HepG2 (cell line): ENCODE data around the gene SLC31A2.

Experiments used
- EHMT2 ChIP-seq: fragments of 200-600 bp; sonication (generic); IDR thresholded peaks from 2 replicates; pipeline ENCODE4 v1.7.0; 2017; ENCODE audit warnings: antibody characterized with exemption, low read depth, low read length, borderline replicate concordance
- ELF1 ChIP-seq: sonication (generic); formaldehyde crosslinking; IDR thresholded peaks from 2 replicates; pipeline ENCODE4 v1.4.0; 2020; ENCODE audit warnings: missing genetic modification reagents
- EP300 ChIP-seq, 3 experiments: sonication (generic) in 1 of 3; formaldehyde crosslinking in 1 of 3; IDR thresholded peaks; 2 replicates each; pipeline versions ENCODE4 v1.5.1 to v1.6.1; 2011 to 2020; ENCODE audit warnings: low read depth in 2 of 3, low read length in 2 of 3, borderline replicate concordance in 1 of 3, improper control_type of control experiment in 1 of 3, mild to moderate bottlenecking in 1 of 3, missing genetic modification reagents in 1 of 3, moderate library complexity in 1 of 3
- HOXA5 ChIP-seq: sonication (generic); formaldehyde crosslinking; IDR thresholded peaks from 2 replicates; pipeline ENCODE4 v1.4.0; 2020; ENCODE audit warnings: missing genetic modification reagents
- POLR2AphosphoS5 ChIP-seq: IDR thresholded peaks from 2 replicates; pipeline ENCODE4 v1.6.1; 2012; ENCODE audit warnings: low read depth, low read length
- ZNF557 ChIP-seq: sonication (generic); formaldehyde crosslinking; IDR thresholded peaks from 2 replicates; pipeline ENCODE4 v1.4.0; 2020; ENCODE audit warnings: missing genetic modification reagents
- ZNF572 ChIP-seq: sonication (generic); formaldehyde crosslinking; IDR thresholded peaks from 2 replicates; pipeline ENCODE4 v1.5.1; 2020; ENCODE audit warnings: mild to moderate bottlenecking, missing genetic modification reagents
- ZNF781 ChIP-seq: sonication (generic); formaldehyde crosslinking; IDR thresholded peaks from 2 replicates; pipeline ENCODE4 v1.5.1; 2020; ENCODE audit warnings: borderline replicate concordance, mild to moderate bottlenecking, missing genetic modification reagents; ENCODE audit errors: not compliant biosample characterization
- TF ChIP-seq, protein P1 (sequence below): sonication (generic); formaldehyde crosslinking; IDR thresholded peaks from 2 replicates; pipeline ENCODE4 v1.5.1; 2020; ENCODE audit warnings: mild to moderate bottlenecking, missing genetic modification reagents
- TF ChIP-seq, protein P2 (sequence below): sonication (generic); formaldehyde crosslinking; IDR thresholded peaks from 2 replicates; pipeline ENCODE4 v1.5.0; 2020; ENCODE audit warnings: mild to moderate bottlenecking, missing genetic modification reagents, moderate library complexity
- TF ChIP-seq, protein P3 (sequence below), 2 experiments: sonication (generic) in 1 of 2; formaldehyde crosslinking in 1 of 2; IDR thresholded peaks; 2 replicates each; pipeline versions ENCODE4 v1.5.1 to v1.6.1; 2011 to 2020; ENCODE audit warnings: borderline replicate concordance in 1 of 2, low read depth in 1 of 2, low read length in 1 of 2, mild to moderate bottlenecking in 1 of 2, missing genetic modification reagents in 1 of 2, moderate library complexity in 1 of 2
- TF ChIP-seq, protein P4 (sequence below), 2 experiments: IDR thresholded peaks; 2 replicates each; pipeline ENCODE4 v1.6.1; 2011 to 2012; ENCODE audit warnings: low read length in 2 of 2, borderline replicate concordance in 1 of 2, low read depth in 1 of 2, mild to moderate bottlenecking in 1 of 2, moderate library complexity in 1 of 2

DNA sequence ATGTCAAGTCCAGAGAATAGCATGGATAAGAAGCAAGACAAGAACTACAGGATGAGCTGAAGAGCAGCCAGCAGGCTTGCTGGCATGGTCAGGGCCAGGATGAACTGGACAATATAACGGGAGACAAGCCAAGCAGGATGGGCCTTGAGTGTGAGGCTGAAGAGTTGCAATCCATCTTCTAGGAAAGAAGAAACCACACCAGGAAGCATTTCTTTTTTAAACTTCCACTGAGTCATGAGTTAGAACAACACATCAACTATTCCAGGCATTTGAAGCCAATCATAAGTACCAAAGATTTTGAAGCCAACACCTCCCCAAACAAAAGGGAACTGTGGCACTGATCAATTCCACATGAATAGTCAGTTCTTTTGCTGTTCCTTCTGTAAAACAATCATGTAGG is 27.3 kb downstream of the SLC31A2 start:
- no peak for TF ChIP-seq HOXA5 (CRISPR knock-in tag)
- TF ChIP-seq ELF1 (CRISPR knock-in tag): no peak
- no peak for TF ChIP-seq EP300 (IDR thresholded peaks at IDR 0.05; ENCODE audit: low read depth in 2 of 2, low read length in 2 of 2)
- no peak for TF ChIP-seq EP300 (CRISPR knock-in tag; IDR thresholded peaks at IDR 0.05; ENCODE audit: borderline replicate concordance)
- TF ChIP-seq ZNF557: no peak
- TF ChIP-seq EHMT2: no peak
- no peak for TF ChIP-seq ZNF572 (CRISPR knock-in tag)
- TF ChIP-seq, protein P1, sequence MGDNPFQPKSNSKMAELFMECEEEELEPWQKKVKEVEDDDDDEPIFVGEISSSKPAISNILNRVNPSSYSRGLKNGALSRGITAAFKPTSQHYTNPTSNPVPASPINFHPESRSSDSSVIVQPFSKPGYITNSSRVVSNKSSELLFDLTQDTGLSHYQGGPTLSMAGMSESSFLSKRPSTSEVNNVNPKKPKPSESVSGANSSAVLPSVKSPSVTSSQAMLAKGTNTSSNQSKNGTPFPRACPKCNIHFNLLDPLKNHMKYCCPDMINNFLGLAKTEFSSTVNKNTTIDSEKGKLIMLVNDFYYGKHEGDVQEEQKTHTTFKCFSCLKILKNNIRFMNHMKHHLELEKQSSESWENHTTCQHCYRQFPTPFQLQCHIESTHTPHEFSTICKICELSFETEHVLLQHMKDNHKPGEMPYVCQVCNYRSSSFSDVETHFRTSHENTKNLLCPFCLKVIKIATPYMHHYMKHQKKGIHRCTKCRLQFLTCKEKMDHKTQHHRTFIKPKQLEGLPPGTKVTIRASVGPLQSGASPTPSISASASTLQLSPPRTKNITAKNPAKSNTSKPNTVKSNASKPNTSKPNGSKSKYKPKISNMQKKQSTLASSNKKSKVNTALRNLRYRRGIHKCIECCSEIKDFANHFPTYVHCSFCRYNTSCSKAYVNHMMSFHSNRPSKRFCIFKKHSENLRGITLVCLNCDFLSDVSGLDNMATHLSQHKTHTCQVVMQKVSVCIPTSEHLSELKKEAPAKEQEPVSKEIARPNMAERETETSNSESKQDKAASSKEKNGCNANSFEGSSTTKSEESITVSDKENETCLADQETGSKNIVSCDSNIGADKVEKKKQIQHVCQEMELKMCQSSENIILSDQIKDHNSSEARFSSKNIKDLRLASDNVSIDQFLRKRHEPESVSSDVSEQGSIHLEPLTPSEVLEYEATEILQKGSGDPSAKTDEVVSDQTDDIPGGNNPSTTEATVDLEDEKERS: no peak
- TF ChIP-seq ZNF781 (CRISPR knock-in tag): no peak
- TF ChIP-seq, protein P2, sequence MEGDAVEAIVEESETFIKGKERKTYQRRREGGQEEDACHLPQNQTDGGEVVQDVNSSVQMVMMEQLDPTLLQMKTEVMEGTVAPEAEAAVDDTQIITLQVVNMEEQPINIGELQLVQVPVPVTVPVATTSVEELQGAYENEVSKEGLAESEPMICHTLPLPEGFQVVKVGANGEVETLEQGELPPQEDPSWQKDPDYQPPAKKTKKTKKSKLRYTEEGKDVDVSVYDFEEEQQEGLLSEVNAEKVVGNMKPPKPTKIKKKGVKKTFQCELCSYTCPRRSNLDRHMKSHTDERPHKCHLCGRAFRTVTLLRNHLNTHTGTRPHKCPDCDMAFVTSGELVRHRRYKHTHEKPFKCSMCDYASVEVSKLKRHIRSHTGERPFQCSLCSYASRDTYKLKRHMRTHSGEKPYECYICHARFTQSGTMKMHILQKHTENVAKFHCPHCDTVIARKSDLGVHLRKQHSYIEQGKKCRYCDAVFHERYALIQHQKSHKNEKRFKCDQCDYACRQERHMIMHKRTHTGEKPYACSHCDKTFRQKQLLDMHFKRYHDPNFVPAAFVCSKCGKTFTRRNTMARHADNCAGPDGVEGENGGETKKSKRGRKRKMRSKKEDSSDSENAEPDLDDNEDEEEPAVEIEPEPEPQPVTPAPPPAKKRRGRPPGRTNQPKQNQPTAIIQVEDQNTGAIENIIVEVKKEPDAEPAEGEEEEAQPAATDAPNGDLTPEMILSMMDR (CRISPR knock-in tag): no peak
- TF ChIP-seq, protein P3, sequence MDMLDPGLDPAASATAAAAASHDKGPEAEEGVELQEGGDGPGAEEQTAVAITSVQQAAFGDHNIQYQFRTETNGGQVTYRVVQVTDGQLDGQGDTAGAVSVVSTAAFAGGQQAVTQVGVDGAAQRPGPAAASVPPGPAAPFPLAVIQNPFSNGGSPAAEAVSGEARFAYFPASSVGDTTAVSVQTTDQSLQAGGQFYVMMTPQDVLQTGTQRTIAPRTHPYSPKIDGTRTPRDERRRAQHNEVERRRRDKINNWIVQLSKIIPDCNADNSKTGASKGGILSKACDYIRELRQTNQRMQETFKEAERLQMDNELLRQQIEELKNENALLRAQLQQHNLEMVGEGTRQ (IDR thresholded peaks at IDR 0.05; ENCODE audit: low read depth, low read length): no peak
- TF ChIP-seq, protein P3 (CRISPR knock-in tag; IDR thresholded peaks at IDR 0.05; ENCODE audit: borderline replicate concordance): no peak
- no peak for TF ChIP-seq POLR2AphosphoS5
- TF ChIP-seq, protein P4, sequence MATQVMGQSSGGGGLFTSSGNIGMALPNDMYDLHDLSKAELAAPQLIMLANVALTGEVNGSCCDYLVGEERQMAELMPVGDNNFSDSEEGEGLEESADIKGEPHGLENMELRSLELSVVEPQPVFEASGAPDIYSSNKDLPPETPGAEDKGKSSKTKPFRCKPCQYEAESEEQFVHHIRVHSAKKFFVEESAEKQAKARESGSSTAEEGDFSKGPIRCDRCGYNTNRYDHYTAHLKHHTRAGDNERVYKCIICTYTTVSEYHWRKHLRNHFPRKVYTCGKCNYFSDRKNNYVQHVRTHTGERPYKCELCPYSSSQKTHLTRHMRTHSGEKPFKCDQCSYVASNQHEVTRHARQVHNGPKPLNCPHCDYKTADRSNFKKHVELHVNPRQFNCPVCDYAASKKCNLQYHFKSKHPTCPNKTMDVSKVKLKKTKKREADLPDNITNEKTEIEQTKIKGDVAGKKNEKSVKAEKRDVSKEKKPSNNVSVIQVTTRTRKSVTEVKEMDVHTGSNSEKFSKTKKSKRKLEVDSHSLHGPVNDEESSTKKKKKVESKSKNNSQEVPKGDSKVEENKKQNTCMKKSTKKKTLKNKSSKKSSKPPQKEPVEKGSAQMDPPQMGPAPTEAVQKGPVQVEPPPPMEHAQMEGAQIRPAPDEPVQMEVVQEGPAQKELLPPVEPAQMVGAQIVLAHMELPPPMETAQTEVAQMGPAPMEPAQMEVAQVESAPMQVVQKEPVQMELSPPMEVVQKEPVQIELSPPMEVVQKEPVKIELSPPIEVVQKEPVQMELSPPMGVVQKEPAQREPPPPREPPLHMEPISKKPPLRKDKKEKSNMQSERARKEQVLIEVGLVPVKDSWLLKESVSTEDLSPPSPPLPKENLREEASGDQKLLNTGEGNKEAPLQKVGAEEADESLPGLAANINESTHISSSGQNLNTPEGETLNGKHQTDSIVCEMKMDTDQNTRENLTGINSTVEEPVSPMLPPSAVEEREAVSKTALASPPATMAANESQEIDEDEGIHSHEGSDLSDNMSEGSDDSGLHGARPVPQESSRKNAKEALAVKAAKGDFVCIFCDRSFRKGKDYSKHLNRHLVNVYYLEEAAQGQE (IDR thresholded peaks at IDR 0.05; ENCODE audit: borderline replicate concordance in 1 of 2, low read depth in 1 of 2, low read length in 2 of 2): no peak
